Cardiac fibroblast (primary cell): ENCODE results near the gene JCAD.
A peak's percentile ranks its signal among the peaks of the same experiment; 100 is the strongest.
"Not testable (repeated sequence)": the region's sequence is repeated elsewhere in the genome, so short reads cannot be mapped to it uniquely, and the experiment has no call there.

Source experiments
- DNase-seq, 2 donors: peaks; one replicate each; pipeline versions ENCODE4 v3.0.0 to v3.0.0-alpha.2; 2010; ENCODE audit warnings: low read depth in 2 of 2
- H3K4me3 ChIP-seq, 2 donors: replicated peaks in 1 of 2; 1 replicate in 1 of 2; 2 replicates in 1 of 2; pipeline ENCODE4 v1.5.1; 2011; ENCODE audit warnings: low read depth in 2 of 2, low read length in 2 of 2, mild to moderate bottlenecking in 2 of 2, moderate library complexity in 1 of 2
- TF ChIP-seq, protein P1 (sequence below): IDR thresholded peaks from one replicate; pipeline ENCODE4 v1.5.1; 2011; ENCODE audit warnings: low read depth, mild to moderate bottlenecking, low read length, inconsistent platforms

Gene JCAD

DNA sequence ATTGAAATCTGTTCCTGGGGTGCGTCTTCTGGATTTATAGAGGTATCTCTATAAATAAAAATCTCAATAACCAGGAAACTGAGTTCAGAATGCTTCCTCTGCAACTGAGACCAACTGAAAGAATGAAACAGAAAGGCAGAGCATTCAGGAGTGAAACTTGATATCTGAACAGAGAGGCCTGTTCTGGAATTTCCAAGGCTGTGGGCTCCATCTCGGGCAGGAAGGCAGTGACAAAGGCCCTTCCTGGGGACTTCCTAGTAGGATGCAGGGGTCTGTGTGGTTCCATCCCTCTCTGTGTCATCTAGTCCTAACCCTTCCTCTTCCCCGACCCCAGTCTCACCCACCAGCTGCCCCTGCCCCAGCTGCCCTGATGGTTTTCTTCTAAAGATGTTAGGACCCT is 52.0 kb downstream of the JCAD start:
- DNase-seq: no peak
- TF ChIP-seq, protein P1, sequence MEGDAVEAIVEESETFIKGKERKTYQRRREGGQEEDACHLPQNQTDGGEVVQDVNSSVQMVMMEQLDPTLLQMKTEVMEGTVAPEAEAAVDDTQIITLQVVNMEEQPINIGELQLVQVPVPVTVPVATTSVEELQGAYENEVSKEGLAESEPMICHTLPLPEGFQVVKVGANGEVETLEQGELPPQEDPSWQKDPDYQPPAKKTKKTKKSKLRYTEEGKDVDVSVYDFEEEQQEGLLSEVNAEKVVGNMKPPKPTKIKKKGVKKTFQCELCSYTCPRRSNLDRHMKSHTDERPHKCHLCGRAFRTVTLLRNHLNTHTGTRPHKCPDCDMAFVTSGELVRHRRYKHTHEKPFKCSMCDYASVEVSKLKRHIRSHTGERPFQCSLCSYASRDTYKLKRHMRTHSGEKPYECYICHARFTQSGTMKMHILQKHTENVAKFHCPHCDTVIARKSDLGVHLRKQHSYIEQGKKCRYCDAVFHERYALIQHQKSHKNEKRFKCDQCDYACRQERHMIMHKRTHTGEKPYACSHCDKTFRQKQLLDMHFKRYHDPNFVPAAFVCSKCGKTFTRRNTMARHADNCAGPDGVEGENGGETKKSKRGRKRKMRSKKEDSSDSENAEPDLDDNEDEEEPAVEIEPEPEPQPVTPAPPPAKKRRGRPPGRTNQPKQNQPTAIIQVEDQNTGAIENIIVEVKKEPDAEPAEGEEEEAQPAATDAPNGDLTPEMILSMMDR: no peak
- no peak overlapping the region for H3K4me3 ChIP-seq

DNA sequence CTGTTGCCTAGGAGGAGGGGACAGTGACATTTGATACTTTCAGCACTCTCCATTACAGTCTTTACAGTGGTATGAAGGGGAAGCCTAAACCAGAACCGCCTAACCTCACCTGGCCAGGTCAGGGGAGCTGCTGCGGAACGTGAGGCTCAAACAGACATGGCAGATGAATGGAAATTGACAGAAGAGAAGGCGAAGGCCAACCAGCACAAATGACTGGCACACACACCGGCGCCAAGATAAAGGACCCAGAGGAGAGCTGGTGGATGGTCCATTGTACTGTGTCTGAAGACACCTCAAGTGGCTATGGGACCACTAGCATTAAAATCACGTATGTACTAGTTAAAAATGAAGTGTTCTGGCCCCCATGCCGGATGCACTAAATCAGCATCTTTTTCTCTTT is 53.0 kb downstream of the JCAD start:
- TF ChIP-seq, protein P1: no peak
- DNase-seq: no peak
- H3K4me3 ChIP-seq: no peak overlapping the region

DNA sequence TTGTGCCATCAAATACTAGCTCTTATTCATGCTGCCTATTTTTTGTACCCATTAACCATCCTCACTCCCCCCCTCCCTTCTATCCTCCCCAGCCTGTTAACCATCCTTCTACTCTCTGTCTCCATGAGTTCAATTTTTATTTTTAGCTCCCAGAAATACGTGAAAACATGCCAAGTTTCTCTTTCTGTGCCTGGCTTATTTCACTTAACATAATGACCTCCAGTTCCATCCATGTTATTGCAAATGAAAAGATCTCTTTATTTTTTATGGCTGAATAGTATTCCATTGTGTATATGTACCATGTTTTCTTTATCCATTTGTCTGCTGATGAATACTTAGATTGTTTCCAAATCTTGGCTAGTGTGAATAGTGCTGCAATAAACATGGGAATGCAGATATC is 54.3 kb downstream of the JCAD start:
- DNase-seq: not testable (repeated sequence)

DNA sequence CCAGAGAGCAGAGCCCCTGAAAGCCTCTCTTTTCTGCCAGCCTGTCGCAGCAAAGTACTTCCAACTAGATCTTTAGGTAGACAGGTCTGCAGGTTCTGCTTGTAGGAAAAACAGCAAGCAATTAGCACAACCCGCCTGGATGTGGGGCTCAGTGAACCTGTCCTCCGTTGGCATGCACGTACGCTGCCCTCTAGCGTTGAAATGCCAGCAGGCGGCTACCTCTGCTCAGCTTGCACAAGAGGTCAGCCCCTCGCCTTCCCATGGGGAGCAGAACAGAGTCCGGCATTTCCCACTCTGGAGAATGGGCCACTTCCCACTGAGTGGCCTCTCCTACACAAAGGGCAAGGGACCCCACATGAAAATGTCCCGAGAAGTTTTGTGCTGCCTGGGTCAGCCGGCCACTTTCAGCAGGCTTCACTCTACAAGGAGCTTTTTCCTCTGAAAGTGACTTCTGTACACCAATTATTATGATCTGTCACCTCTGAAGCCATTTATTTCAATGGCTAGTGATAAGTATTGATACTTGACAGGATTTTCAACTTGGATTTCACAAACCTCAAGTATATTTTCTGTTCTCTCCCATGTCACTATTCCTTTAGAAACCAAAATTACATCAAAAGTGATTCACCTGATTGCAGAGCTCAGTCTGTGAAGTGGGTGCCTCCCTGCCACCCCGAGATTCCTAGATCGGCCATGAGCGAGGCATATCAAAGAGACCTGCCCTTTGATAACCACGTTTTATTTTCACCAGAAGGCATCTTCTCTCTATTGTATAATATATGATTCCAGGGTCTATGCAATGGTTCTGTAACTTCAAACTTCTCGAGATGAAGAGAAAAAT is 56.7 kb downstream of the JCAD start:
- H3K4me3 ChIP-seq: no peak overlapping the region
- peak; percentile 83 to 86 for DNase-seq
- TF ChIP-seq, protein P1: peak; percentile 91

More for the DNA sequence above, 54.3 kb downstream of the JCAD start:
- not testable (repeated sequence) for H3K4me3 ChIP-seq

DNA sequence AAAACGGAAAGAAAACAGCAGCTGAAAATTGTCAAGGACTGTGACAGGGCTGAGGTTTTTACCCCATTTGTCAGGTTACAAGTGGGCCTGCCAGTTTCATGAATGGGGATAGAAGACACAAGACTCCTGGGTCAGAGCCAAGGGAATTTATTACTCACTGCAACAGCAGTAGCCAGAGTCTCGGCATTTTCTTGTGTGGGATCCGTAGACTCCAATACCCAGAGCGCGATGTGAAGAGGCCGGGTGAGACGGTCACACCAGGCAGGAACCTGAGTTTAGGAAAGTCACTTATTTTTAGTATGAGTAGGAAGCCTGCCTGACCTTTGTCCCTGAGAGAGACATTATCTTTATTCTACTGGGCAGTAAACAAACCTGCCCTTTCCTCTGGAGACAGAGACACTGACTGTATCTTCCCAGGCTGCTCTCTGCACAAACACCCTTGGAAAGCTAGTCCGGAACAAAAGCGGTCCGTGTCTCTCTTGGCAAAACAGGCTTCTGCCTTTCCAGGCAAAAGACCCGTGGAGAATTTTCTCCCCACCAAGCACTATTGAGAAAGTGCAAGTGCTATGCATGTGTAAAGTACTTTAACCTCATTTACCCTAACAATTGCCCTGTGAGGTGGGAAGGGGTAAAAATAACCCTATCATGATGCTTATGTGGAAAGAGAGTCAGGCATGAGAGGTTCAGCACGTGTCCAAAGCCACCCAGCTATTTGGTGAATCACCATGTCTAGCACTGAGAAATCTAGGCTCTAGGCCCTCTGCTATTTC is 58.4 kb downstream of the JCAD start:
- H3K4me3 ChIP-seq: peak overlapping the region in 1 of 2 donors; percentile 12
- DNase-seq: peak; percentile 95 to 97
- TF ChIP-seq, protein P1: no peak

DNA sequence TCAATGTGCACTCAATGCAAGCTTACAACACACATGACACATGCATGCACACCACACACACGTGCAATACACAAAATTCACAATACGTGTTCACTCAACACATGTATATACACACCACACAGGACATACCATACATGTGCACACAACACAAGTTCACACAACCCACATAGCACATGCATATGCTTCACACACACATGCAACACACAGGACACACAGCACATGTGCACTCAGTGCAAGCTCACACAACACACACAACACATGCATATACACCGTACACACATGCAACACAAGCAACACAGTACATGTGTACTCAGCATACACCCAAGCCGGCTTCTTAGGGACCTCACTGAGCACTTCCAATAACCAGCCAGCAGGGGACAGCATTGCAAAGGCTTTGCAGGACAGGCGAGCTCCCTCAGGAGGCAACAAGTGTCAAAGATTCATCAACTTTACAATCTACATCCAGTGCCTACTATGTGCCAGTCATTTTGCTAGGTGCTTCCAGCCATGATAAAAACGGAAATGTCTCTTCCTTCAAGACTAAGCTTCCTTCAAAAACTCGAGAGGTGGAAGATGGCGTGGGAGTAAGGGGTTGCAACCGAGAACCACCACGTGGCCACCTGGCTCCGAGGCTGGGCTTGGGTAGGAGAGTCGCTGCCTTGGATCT is 61.1 kb downstream of the JCAD start:
- peak; percentile 89 to 92 for DNase-seq
- TF ChIP-seq, protein P1: peak; percentile 100
- no peak overlapping the region for H3K4me3 ChIP-seq

DNA sequence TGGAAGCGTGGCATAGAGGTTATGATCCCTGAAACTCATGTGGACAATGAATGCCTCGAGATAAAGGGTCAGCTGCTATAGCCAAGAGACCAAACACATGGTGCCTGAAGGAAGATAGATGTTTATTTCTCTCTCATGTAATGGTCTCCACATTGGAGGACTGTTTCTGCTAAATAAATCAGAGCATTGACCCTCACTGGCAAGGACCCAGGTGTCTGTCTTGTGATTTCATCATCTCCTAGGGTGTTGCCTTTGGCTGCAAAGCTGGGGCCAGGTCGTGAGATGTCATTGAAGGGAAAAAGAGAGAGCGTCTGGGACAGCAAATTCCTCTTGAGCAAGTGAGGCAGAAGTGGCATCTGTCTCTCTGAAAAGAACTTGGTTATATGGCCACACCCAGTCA is 64.6 kb downstream of the JCAD start:
- TF ChIP-seq, protein P1: no peak
- no peak for DNase-seq

More for the DNA sequence above, 64.6 kb downstream of the JCAD start:
- no peak overlapping the region for H3K4me3 ChIP-seq
